ENCODE results near the gene KCNE1.
A peak's percentile ranks its signal among the peaks of the same experiment; 100 is the strongest.
"Not testable (repeated sequence)": the region's sequence is repeated elsewhere in the genome, so short reads cannot be mapped to it uniquely, and the experiment has no call there.

Gene KCNE1

DNA sequence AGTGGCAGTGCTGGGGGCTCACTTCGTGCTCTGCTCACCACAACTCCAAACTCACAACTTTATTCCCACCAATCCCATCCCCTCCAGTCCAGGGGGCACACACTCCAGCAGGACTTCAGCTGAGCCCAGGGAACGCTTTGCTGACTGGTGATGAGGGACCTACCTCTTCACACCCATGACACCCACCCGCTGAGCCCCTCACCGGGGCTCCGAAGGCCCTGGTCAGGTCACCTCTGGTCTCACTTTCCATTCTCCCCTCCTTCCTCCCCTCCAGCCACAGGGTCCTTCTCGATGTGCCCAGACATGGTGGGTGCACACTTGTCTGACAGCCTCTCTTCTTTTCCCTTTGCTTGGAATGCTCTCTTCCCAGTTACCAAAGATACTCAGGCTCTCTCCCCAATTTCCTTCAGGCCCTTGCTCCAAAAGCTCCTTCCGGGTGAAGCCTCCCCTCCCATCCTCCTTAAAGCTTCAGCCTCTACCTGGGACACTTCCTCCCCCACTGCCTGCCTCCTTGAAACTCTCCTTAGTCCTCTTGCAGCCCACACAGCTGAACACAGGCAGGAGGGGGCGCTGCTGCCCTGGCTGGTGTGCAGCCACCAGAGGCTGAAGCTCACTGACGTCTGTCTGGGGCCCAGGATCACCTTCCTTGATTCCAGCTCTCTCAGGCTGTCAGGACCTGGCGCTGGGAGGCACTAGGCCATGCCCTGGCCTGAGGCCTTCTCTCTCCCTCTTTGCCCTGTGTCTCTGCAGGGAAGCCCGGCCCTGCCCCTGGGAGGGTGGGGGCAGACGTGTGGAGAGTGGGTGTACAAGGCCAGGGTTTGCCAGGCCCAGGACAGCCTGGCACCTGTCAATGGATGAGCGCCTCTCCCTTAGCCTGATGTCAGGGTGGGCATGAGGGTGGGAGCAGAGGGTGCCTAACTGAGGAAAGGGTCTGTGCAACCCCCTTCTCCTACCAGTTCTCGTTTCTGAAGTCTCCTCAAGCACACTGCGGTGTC is 1.6 kb downstream of the KCNE1 start:
- Histone ChIP-seq H3K9me3 (ENCODE audit: control insufficient read depth, low read length) (no peaks in the 10 kb centered on the region), H3K36me3 (ENCODE audit: control insufficient read depth, insufficient read depth, low read length, severe bottlenecking) (no peaks in the 10 kb centered on the region), H3K9ac (ENCODE audit: low read length) (no peak overlapping the region), H3K4me1 (ENCODE audit: control insufficient read depth, insufficient read depth, low read length) (peaks cover 22% of the 10 kb centered on the region), H3K27me3 (replicated peaks; ENCODE audit: control insufficient read depth, insufficient read depth, low read length) (no peaks in the 10 kb centered on the region), H3K4me3 (ENCODE audit: low read length) (no peak overlapping the region)
- peak; percentile 72 for DNase-seq (ENCODE audit: low read depth)

DNA sequence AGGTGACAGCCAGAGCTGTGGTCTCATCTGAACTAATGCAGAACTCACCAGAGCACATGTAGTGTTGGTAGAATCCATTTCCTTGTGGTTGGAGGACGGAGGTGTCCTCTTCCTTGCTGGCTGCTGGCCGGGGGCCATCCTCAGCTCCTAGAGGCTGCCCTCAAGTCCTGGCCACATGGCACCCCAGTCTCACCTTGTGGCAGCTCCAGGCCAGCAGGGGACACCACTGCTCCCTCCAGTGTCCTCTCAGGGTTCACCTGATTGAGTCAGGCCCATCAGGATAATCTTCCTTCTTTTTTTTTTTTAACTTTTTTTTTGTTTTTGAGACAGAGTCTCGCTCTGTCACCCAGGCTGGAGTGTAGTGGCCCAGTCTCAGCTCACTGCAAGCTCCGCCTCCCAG is 2.9 kb downstream of the KCNE1 start:
- H3K9ac ChIP-seq (ENCODE audit: low read length): no peak overlapping the region
- H3K9me3 ChIP-seq (ENCODE audit: control insufficient read depth, low read length): no peaks in the 10 kb centered on the region
- no peaks in the 10 kb centered on the region for H3K36me3 ChIP-seq (ENCODE audit: control insufficient read depth, insufficient read depth, low read length, severe bottlenecking)
- no peak for DNase-seq (ENCODE audit: low read depth)
- H3K4me1 ChIP-seq (ENCODE audit: control insufficient read depth, insufficient read depth, low read length): peaks cover 22% of the 10 kb centered on the region
- no peak overlapping the region for H3K4me3 ChIP-seq (ENCODE audit: low read length)
- no peaks in the 10 kb centered on the region for H3K27me3 ChIP-seq (replicated peaks; ENCODE audit: control insufficient read depth, insufficient read depth, low read length)

- Histone ChIP-seq H3K27me3 (replicated peaks; ENCODE audit: control insufficient read depth, insufficient read depth, low read length) (no peaks in the 10 kb centered on the region), H3K36me3 (ENCODE audit: control insufficient read depth, insufficient read depth, low read length, severe bottlenecking) (no peaks in the 10 kb centered on the region), H3K4me3 (ENCODE audit: low read length) (no peak overlapping the region), H3K9me3 (ENCODE audit: control insufficient read depth, low read length) (peaks cover 2% of the 10 kb centered on the region), H3K9ac (ENCODE audit: low read length) (no peak overlapping the region), H3K4me1 (ENCODE audit: control insufficient read depth, insufficient read depth, low read length) (no peaks in the 10 kb centered on the region)
- DNase-seq (ENCODE audit: low read depth): no peak
Measured at GRCh38 chr21:34504595-34504994, 7.4 kb downstream of the KCNE1 start.

DNA sequence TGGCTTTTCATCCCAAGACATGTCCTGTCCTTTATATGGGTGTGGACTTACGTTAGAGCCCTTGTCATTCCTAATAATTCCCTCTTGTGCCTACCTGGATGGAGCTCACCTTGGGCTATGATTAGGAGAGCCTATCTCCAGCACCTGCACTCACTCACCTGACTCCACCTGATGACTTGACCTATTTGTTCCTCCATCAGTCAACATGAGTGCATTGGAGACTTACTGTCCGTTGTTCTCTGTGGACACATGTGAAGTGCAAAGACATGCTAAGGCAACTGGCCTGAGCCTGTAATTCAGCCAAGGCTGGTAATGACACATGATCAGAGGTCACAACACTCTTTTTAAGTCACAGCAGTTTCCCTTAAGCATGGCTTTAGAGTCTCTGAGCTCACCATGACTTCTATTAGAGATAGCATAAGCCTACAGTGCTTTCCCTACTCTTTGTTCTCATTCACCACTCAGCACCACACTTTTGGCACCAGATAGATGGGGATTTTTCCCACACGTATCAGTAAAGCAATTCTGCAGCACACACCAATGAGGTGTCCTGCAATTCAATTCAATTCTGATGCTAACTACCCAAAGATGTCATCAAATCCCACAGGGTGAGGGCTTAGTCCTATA is 9.4 kb downstream of the KCNE1 start:
- H3K4me1 ChIP-seq (ENCODE audit: control insufficient read depth, insufficient read depth, low read length): no peaks in the 10 kb centered on the region
- no peak for DNase-seq (ENCODE audit: low read depth)
- H3K9ac ChIP-seq (ENCODE audit: low read length): no peak overlapping the region
- no peaks in the 10 kb centered on the region for H3K36me3 ChIP-seq (ENCODE audit: control insufficient read depth, insufficient read depth, low read length, severe bottlenecking)
- peaks cover 20% of the 10 kb centered on the region for H3K9me3 ChIP-seq (ENCODE audit: control insufficient read depth, low read length)
- H3K27me3 ChIP-seq (replicated peaks; ENCODE audit: control insufficient read depth, insufficient read depth, low read length): peaks cover 5% of the 10 kb centered on the region
- no peak overlapping the region for H3K4me3 ChIP-seq (ENCODE audit: low read length)

DNA sequence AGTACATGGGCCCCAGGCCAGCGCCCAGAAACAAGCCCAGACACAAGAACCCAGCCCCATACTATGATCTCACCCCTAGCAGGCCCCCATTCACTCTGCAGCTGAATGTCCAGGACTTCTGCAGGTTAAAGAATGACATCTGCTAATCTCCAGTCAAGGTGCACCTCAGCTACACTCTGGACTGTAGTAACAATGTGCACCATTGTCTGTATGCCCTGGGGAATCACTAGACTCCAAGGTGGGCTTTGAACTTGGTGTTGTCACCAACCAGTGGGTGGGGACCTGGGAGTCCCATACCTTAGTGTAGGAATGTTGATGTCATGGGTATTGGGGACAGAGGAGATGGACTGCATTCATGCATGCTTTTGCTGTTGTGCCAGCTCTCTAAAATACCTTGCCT is 10.3 kb downstream of the KCNE1 start:
- Histone ChIP-seq H3K9me3 (ENCODE audit: control insufficient read depth, low read length) (peaks cover 28% of the 10 kb centered on the region), H3K9ac (ENCODE audit: low read length) (no peak overlapping the region), H3K36me3 (ENCODE audit: control insufficient read depth, insufficient read depth, low read length, severe bottlenecking) (no peaks in the 10 kb centered on the region), H3K4me1 (ENCODE audit: control insufficient read depth, insufficient read depth, low read length) (no peaks in the 10 kb centered on the region), H3K4me3 (ENCODE audit: low read length) (no peak overlapping the region), H3K27me3 (replicated peaks; ENCODE audit: control insufficient read depth, insufficient read depth, low read length) (peaks cover 5% of the 10 kb centered on the region)
- DNase-seq (ENCODE audit: low read depth): no peak

- Histone ChIP-seq H3K9ac (ENCODE audit: low read length) (no peak overlapping the region), H3K4me1 (ENCODE audit: control insufficient read depth, insufficient read depth, low read length) (no peaks in the 10 kb centered on the region), H3K9me3 (ENCODE audit: control insufficient read depth, low read length) (peaks cover 28% of the 10 kb centered on the region), H3K4me3 (ENCODE audit: low read length) (no peak overlapping the region), H3K27me3 (replicated peaks; ENCODE audit: control insufficient read depth, insufficient read depth, low read length) (peaks cover 5% of the 10 kb centered on the region), H3K36me3 (ENCODE audit: control insufficient read depth, insufficient read depth, low read length, severe bottlenecking) (no peaks in the 10 kb centered on the region)
- no peak for DNase-seq (ENCODE audit: low read depth)
Measured at GRCh38 chr21:34500191-34500590, 11.8 kb downstream of the KCNE1 start.

- no peaks in the 10 kb centered on the region for H3K36me3 ChIP-seq (ENCODE audit: control insufficient read depth, insufficient read depth, low read length, severe bottlenecking)
- peaks cover 28% of the 10 kb centered on the region for H3K9me3 ChIP-seq (ENCODE audit: control insufficient read depth, low read length)
- peaks cover 5% of the 10 kb centered on the region for H3K27me3 ChIP-seq (replicated peaks; ENCODE audit: control insufficient read depth, insufficient read depth, low read length)
- H3K4me1 ChIP-seq (ENCODE audit: control insufficient read depth, insufficient read depth, low read length): no peaks in the 10 kb centered on the region
- no peak for DNase-seq (ENCODE audit: low read depth)
- no peak overlapping the region for H3K9ac ChIP-seq (ENCODE audit: low read length)
- H3K4me3 ChIP-seq (ENCODE audit: low read length): no peak overlapping the region
Measured at GRCh38 chr21:34499116-34499515, 12.9 kb downstream of the KCNE1 start.

GRCh38 chr21:34498623-34499022 is 13.4 kb downstream of the KCNE1 start:
- Histone ChIP-seq H3K4me1 (ENCODE audit: control insufficient read depth, insufficient read depth, low read length) (no peaks in the 10 kb centered on the region), H3K9me3 (ENCODE audit: control insufficient read depth, low read length) (peaks cover 28% of the 10 kb centered on the region), H3K9ac (ENCODE audit: low read length) (no peak overlapping the region), H3K27me3 (replicated peaks; ENCODE audit: control insufficient read depth, insufficient read depth, low read length) (peaks cover 5% of the 10 kb centered on the region), H3K4me3 (ENCODE audit: low read length) (no peak overlapping the region), H3K36me3 (ENCODE audit: control insufficient read depth, insufficient read depth, low read length, severe bottlenecking) (no peaks in the 10 kb centered on the region)
- DNase-seq (ENCODE audit: low read depth): peak; percentile 41

GRCh38 chr21:34483854-34484253 is 28.2 kb downstream of the KCNE1 start:
- not testable (repeated sequence) for H3K9me3 ChIP-seq (ENCODE audit: control insufficient read depth, low read length); H3K9ac ChIP-seq (ENCODE audit: low read length); DNase-seq (ENCODE audit: low read depth); H3K36me3 ChIP-seq (ENCODE audit: control insufficient read depth, insufficient read depth, low read length, severe bottlenecking); H3K4me1 ChIP-seq (ENCODE audit: control insufficient read depth, insufficient read depth, low read length); H3K4me3 ChIP-seq (ENCODE audit: low read length); H3K27me3 ChIP-seq (replicated peaks; ENCODE audit: control insufficient read depth, insufficient read depth, low read length)

- not testable (repeated sequence) for H3K27me3 ChIP-seq (replicated peaks; ENCODE audit: control insufficient read depth, insufficient read depth, low read length); H3K4me1 ChIP-seq (ENCODE audit: control insufficient read depth, insufficient read depth, low read length); H3K9ac ChIP-seq (ENCODE audit: low read length); H3K4me3 ChIP-seq (ENCODE audit: low read length); H3K9me3 ChIP-seq (ENCODE audit: control insufficient read depth, low read length); H3K36me3 ChIP-seq (ENCODE audit: control insufficient read depth, insufficient read depth, low read length, severe bottlenecking); DNase-seq (ENCODE audit: low read depth)
Measured at GRCh38 chr21:34483435-34483834, 28.6 kb downstream of the KCNE1 start.

DNA sequence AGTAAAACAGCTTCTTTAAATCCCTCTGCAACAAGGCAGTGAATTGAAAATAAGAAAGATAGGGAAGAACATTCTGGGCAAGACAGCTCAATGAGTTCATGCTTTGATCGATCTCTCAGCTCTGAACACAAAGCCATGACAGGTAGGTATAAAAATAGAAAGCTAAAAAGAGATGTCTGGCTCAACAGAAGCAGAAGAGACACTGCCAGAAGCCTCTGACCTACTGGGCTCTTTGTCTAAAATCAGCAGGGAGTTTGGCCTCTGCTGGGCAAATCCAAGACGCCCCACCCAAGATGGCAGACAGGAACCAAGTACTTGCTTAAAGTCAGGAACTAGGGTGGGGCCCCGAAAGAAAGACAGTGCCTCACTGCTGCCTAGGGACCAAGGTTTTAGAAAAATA is 44.7 kb downstream of the KCNE1 start:
- not testable (repeated sequence) for H3K4me1 ChIP-seq (ENCODE audit: control insufficient read depth, insufficient read depth, low read length); H3K9ac ChIP-seq (ENCODE audit: low read length); H3K36me3 ChIP-seq (ENCODE audit: control insufficient read depth, insufficient read depth, low read length, severe bottlenecking); H3K27me3 ChIP-seq (replicated peaks; ENCODE audit: control insufficient read depth, insufficient read depth, low read length); H3K4me3 ChIP-seq (ENCODE audit: low read length); H3K9me3 ChIP-seq (ENCODE audit: control insufficient read depth, low read length); DNase-seq (ENCODE audit: low read depth)
